HG02759 (cell line): ENCODE results near the gene MPP2.
"Not testable (repeated sequence)": the region's sequence is repeated elsewhere in the genome, so short reads cannot be mapped to it uniquely, and the experiment has no call there.

Experiments
- ATAC-seq: cut with Tn5 transposase; IDR thresholded peaks from one replicate; pipeline ENCODE4 v1.9.1; 2021; ENCODE audit warnings: mild to moderate bottlenecking, moderate library complexity; ENCODE audit not compliant: unreplicated experiment

The MPP2 gene

GRCh38 chr17:43852571-43852970 lies 54.8 kb downstream of the MPP2 start:
- no peak for ATAC-seq

- ATAC-seq: no peak
Observed at GRCh38 chr17:43849116-43849515, 58.2 kb downstream of the MPP2 start.

GRCh38 chr17:43848601-43849000 lies 58.7 kb downstream of the MPP2 start:
- no peak for ATAC-seq

- no peak for ATAC-seq
Observed at GRCh38 chr17:43846963-43847371, 60.4 kb downstream of the MPP2 start, which contains the start of gene CD300LG. Gene CD300LG, plus strand, starts transcription at chr17:43847176. Its CDS starts 41 bp downstream, at chr17:43847217.

- ATAC-seq: no peak
Observed at GRCh38 chr17:43846221-43846712, 61.1 kb downstream of the MPP2 start.

- no peak for ATAC-seq
Observed at GRCh38 chr17:43845766-43846165, 61.6 kb downstream of the MPP2 start.

GRCh38 chr17:43844241-43844640 lies 63.1 kb downstream of the MPP2 start:
- ATAC-seq: no peak

GRCh38 chr17:43842975-43843325 lies 64.4 kb downstream of the MPP2 start:
- ATAC-seq: no peak

GRCh38 chr17:43842091-43842974 lies 65.0 kb downstream of the MPP2 start:
- not testable (repeated sequence) for ATAC-seq

GRCh38 chr17:43841282-43841681 lies 66.1 kb downstream of the MPP2 start:
- no peak for ATAC-seq

GRCh38 chr17:43840814-43841213 lies 66.5 kb downstream of the MPP2 start:
- no peak for ATAC-seq

- no peak for ATAC-seq
Observed at GRCh38 chr17:43839670-43840108, 67.6 kb downstream of the MPP2 start.

- no peak for ATAC-seq
Observed at GRCh38 chr17:43834106-43834505, 73.2 kb downstream of the MPP2 start.

- no peak for ATAC-seq
Observed at GRCh38 chr17:43832976-43833829, 74.1 kb downstream of the MPP2 start, which contains the start of gene MPP3. Gene MPP3, minus strand, starts transcription at chr17:43833146. Its CDS starts 1,240 bp downstream, at chr17:43831906.

- ATAC-seq: no peak
Observed at GRCh38 chr17:43832168-43832975, 75.0 kb downstream of the MPP2 start.

- ATAC-seq: no peak
Observed at GRCh38 chr17:43831633-43832032, 75.7 kb downstream of the MPP2 start.

GRCh38 chr17:43830510-43831140 lies 76.7 kb downstream of the MPP2 start:
- ATAC-seq: no peak

- no peak for ATAC-seq
Observed at GRCh38 chr17:43829738-43830137, 77.6 kb downstream of the MPP2 start.

GRCh38 chr17:43827596-43827995 lies 79.7 kb downstream of the MPP2 start:
- ATAC-seq: no peak

GRCh38 chr17:43826206-43826605 lies 81.1 kb downstream of the MPP2 start:
- no peak for ATAC-seq
